DMS 273 (cell line): ENCODE results near the gene CHST12.

Experiments
- DNase-seq: peaks from one replicate; lab custom pipeline; 2025; ENCODE audit not compliant: unreplicated experiment; lab: John Stamatoyannopoulos, UW

Gene CHST12

GRCh38 chr7:2497500-2498336 lies 94.3 kb downstream of the CHST12 start:
- peak; percentile 94 for DNase-seq
